ENCODE results near the gene TMEM154.

Gene TMEM154, protein sequence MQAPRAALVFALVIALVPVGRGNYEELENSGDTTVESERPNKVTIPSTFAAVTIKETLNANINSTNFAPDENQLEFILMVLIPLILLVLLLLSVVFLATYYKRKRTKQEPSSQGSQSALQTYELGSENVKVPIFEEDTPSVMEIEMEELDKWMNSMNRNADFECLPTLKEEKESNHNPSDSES

DNA sequence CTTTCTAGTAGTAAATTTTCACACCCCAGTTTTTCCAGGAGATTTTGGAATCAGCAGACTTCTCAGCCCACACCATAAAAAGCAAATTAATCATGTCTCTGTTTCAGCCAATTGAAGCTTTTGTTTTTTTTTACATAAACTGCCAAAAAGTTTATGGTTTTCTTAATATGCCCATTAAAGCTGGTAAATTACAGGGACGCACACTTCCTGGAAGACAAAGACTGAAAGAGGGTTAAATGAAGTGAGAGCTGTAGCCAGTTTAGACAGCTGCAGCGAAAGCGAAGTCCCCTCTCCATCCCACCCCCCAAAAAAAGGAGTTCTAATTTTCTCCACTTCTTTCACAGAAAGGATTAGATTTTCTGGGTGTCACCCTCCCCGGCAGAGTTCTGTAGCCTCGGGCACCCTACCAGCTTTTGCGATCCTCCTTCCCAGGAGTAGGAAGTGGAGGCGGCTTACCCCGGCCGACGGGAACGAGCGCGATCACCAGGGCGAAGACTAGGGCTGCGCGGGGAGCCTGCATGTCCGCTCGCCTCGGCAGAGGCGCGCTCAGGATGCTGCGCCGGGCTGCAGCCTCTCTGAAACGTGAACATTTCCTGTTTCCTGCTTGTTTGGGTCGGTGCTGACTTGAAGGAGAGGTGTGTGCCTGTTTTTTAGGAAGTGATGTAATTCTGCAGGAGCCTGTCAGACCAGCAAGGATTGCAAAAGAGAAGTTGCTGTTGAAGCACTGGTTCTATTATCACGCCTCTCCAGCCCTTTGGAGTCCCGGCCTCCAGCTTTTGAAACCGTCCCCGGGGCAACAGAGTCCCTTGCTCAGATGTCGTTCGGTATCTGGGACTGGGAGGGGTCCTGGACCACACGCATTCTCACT is at the start of gene TMEM154:
Gene TMEM154, minus strand, starts transcription at position 584 of the 868 bp plus-strand sequence. Its CDS starts 64 bp downstream, at position 520.
- DNase-seq (ENCODE audit: low read depth), result peak; percentile 57
- H3K4me3 ChIP-seq (ENCODE audit: low read depth, low read length), result peak within 1 kb of the TSS; percentile 61

DNA sequence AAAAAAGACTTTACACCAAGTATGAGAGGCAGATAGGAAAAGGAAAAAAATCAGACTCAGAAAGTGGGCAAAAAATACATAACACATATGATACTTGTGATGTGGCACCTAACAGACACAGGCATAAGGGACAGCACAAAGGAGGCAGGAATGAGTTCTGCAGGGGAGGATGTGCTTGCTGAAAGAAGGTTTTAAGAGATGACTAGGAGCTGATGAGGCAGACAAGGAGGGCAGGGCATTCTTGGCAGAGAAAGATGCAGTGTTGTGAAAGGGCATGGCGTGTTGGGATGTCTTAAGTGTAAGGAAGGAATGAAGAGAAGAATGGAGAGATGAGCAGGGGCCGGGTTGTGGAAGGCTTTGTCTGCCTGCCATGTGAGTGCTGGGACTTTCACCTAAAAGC is 49.7 kb upstream of the TMEM154 start:
- no peak overlapping the region for H3K4me3 ChIP-seq (ENCODE audit: low read depth, low read length)
- peak; percentile 33 for DNase-seq (ENCODE audit: low read depth)

DNA sequence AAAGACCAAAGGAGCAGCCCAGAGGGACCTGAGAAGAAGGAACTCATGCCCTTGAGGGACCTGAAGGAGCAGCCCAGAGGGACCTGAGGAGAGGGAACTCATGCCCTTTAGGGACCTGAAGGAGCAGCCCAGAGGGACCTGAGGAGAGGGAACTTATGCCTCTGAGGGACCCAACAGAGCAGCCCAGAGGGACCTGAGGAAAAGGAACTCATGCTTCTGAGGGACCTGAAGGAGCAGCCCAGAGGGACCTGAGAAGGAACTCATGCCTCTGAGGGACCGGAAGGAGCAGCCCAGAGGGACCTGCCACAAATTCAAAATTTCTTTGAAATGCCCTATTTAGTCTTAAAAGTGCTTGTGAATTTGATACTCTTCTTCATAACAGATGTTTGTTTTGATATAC is 48.5 kb upstream of the TMEM154 start:
- no peak for DNase-seq (ENCODE audit: low read depth)
- H3K4me3 ChIP-seq (ENCODE audit: low read depth, low read length), result no peak overlapping the region

DNA sequence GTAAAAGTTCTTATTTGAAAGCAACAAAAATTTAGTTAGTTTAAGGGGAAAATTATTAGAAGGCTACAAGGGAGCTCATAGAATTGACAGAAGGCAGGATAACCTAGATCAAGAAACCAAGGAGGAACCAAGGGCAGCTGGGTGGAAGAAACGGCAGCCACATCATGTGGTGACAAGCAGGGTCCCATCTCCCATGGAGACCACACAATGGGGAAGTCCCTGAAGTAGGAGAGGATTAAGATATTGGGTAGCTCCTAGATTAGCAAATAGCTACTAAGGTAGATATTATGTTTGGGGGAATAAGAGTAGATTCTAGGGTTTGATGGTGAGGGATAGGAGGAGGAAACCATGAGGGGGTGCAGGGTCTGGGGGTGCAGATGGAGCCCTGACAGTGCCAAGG is 48.0 kb upstream of the TMEM154 start:
- no peak overlapping the region for H3K4me3 ChIP-seq (ENCODE audit: low read depth, low read length)
- DNase-seq (ENCODE audit: low read depth), result no peak

DNA sequence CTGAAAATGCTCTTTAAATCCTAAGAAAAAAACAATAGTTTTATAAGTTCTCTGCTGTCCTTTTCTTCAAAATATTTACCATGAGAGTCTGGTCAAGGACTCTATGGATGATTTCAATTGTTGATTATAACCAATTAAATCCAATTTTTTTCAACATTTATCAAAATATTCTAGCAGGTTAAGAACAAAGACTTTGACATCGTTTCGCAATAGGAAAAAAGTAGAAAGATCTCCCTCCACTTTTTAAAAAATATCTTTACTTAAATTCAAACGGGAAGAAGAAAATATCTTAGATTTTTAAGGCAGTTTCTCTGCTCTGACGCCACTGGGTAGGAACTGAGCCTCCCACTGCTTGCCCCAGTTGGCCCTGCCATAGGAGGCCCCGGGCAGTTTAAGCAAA is 44.7 kb upstream of the TMEM154 start:
- H3K4me3 ChIP-seq (ENCODE audit: low read depth, low read length), result no peak overlapping the region
- no peak for DNase-seq (ENCODE audit: low read depth)

DNA sequence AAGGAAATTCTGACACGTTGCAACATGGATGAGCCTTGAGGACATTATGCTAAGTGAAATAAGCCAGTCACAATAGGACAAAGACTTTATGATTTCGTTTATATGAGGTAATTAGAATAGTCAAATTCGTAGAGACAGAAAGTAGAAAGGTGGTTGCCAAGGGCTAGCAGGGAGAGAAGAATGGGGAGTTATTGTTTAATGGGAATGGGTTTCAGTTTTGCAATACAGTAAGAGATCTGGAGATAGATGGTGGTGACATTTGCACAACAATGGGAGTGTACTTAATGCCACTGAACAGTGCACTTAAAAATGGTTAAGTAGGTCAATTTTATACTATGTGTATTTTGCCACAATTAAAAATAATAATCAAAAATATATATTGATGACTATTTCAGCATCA is 43.4 kb upstream of the TMEM154 start:
- H3K4me3 ChIP-seq (ENCODE audit: low read depth, low read length), result no peak overlapping the region
- DNase-seq (ENCODE audit: low read depth), result no peak

DNA sequence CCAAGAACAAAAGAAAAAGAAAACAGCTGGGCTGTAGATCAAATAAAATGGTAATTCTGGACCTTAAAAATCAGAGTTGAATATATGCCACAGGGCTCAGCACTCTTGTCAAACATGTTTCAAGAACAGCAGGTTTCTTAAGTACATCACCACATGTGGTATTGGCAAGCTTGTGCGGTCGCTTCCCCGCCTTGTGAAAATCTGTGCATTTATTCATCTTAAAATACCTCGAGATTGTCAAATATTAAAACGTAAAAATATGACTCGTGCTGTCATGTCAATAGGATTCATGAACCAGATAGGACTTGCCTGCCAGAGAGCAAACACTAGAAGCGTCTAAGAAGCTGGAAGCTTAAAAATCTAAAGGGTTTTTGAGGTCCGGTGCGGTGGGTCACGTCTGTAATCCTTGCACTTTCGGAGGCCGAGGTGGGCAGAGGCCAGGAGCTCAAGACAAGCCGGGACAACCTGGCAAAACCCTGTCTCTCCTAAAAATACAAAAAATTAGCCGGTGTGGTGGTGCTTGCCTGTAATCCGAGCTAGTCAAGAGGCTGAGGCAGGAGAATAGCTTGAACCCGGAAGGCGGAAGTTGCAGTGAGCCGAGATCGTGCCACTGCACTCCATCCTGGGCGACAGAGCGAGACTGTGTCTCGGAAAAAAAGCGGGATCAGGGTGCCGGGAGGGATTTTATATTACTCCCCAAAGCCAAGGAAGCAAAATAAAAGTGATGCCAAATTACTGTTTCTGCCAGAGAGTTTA is 40.2 kb upstream of the TMEM154 start:
- peak overlapping the region; percentile 8 for H3K4me3 ChIP-seq (ENCODE audit: low read depth, low read length)
- DNase-seq (ENCODE audit: low read depth), result no peak

DNA sequence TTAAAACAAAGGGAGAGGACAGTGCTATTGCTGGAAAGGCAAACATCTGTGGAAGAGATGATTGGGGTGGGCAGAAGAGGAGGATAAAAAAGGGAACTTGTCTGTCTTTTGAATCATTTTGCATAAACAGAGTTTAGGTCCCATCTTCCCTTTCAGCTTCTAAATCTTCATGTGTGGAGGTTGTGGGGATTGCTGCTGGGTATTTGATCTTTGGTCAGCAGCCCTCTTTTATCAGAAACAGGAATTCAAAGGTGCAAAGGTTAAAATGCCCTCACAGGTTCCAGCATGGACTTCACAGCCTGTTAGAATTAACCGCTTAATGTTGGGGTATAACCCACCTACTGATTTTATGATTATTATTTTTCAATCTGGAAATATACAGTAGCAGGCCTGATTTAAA is 39.5 kb upstream of the TMEM154 start:
- no peak for DNase-seq (ENCODE audit: low read depth)
- H3K4me3 ChIP-seq (ENCODE audit: low read depth, low read length), result no peak overlapping the region

DNA sequence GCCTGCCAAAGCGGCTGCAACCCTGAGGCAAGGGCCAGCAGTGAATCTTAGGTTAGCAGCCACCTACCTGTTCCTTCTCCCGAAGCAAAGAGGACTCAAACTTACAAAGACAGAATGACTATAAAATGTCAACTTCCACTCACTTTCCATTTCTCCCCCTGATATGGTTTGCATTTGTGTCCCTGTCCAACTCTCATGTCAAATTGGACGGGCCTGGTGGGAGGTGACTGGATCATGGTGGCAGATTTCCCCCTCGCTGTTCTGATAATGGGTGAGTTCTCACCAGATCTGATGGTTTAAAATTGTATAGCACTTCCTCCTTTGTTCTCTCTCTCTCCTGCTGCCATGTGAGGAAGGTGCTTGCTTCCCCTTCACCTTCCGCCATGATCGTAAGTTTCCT is 35.3 kb upstream of the TMEM154 start:
- no peak for DNase-seq (ENCODE audit: low read depth)
- no peak overlapping the region for H3K4me3 ChIP-seq (ENCODE audit: low read depth, low read length)

DNA sequence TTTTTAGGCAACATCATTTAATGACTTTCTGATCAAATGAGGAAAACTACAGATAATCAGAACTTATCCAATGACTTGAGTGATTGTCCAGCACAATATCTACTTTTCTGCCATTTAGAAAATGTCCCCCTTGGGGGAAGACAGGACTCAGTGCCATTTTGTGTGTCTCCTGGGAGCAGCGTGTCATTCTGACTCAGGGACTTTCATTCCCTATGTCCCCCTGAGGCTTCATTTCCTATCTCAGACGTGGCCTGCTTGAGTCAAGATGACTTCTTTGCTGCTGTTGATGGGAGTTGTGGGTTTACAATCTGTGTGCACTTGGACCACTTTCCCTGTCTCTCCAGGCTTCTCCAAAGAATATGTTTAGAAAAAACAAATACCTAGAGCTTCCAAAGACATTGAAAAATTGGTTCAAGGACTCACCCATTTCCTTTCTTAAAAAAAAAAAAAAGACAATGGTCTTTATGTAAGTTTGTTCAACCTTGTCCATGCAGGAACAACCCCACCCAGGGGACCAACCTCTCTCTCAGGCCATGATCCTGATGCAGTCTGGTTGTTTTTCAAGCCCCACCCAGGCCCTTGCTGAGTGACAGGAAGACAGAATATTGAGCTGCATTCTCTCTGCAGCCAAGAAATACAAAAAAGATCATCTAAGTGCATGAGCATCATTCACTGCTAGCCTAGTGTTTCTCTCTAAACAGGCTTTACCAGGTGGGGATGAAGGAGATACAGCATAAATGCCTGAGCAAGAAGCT is 34.3 kb upstream of the TMEM154 start:
- no peak for DNase-seq (ENCODE audit: low read depth)
- no peak overlapping the region for H3K4me3 ChIP-seq (ENCODE audit: low read depth, low read length)

DNA sequence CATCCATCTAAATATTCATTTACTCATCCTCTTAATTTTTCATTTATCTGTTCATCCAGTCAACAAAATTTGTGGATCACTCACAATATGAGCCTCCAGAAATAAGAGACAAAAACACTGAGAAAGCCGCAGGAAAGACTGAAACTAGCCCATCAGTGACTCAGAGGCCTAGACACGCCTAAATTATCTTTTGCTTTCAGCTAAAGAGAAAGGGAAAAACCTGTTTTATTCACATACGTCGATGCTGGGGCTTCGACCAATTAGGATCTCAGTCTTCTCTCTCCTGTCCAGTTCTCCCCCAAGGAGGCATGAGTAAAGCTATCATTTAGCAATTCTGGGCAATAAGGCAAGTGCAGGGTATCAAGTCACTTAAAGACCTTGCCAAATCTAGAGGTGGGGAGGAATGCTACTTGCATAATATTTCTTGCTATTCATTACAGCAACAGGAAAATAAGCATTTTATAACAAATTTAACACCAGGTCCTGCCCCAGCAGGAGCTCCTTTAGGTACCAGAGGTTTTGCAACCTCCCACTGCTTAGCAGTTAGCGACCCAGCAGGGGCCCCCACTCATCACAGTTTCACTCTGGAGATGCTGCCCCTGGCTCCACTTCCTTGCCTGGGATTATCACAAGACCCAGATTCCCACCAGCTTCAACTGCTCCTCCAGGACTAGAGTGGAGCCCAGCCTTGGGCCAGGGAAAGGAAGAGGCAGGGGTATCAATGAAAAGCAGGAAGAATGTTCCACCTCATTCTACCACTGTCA is 30.1 kb upstream of the TMEM154 start:
- DNase-seq (ENCODE audit: low read depth), result no peak
- H3K4me3 ChIP-seq (ENCODE audit: low read depth, low read length), result no peak overlapping the region

DNA sequence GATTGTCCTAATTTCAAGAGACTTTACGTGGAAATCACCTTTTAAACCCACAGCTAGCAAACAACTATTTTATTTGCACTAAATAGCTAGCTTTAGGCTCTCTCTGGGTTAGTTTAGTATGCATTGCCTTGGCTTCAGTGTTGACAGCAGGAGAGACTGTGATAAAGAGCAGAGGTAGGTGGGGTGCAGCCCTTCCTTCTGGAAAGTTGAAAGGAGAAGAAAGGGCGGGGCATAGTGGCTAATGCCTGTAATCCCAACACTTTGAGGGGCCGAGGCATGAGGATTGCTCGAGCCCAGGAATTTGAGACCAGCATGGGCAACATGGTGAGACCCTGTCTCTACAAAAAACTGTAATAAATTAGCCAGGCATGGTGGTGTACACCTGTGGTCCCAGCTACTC is 29.0 kb upstream of the TMEM154 start:
- DNase-seq (ENCODE audit: low read depth), result no peak
- no peak overlapping the region for H3K4me3 ChIP-seq (ENCODE audit: low read depth, low read length)

DNA sequence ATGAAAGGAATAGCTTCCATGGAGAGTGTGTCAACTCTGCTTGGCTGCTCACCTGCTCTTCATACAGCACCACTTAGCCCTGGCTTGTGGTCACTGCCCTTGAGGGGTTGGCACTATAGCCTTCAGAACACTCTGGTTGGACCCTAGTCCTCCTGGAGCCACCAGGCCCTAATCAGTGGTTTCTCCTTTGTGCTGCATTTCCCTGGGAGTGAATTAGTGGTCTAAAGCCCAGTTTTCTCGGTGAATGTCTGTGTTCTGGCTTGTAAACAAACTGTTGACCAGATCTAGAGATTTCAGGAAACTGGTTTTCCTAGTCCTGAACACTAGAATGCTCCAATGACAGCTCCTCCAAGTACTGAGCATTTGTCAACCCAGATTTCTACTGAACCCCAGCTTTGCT is 28.6 kb upstream of the TMEM154 start:
- DNase-seq (ENCODE audit: low read depth), result no peak
- H3K4me3 ChIP-seq (ENCODE audit: low read depth, low read length), result no peak overlapping the region

DNA sequence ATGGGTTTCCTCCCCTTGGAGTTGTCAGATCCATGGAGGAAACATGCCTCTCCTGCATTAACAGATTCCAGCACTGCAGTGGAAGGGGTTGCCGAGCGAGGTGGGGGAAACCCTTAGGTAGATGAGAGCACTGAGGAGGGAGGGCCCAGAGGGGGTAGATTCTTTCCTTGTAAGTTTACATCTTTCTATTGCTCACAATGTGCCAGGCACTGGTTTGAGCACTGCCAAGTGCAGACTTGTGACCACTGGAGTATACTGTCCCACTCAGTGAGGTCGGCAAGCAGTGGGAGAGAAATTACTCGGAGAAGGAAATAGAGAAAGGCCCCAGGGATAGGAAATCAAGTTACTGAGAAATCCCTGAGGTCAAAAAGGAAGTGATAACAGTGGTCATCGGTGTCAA is 27.8 kb upstream of the TMEM154 start:
- no peak overlapping the region for H3K4me3 ChIP-seq (ENCODE audit: low read depth, low read length)
- no peak for DNase-seq (ENCODE audit: low read depth)

DNA sequence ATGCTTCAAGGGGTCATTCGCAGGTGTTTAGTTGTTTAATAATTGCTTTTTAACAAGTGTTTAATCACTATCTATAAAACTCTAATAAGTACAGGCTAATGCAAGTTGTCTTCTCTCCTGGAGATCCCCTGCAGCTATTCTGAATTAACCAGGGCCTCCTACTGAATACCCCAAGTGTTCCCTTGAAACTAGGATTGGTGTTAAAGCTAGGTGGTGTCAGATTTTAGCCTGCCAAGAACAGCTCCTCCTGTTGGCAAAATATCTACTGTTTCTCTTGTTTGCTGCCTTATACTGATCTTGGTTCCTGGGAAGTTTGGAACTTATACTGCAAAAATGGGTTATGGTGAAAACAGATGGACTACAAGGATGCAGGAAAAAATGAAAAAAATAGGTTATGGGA is 26.1 kb upstream of the TMEM154 start:
- no peak for DNase-seq (ENCODE audit: low read depth)
- H3K4me3 ChIP-seq (ENCODE audit: low read depth, low read length), result no peak overlapping the region

DNA sequence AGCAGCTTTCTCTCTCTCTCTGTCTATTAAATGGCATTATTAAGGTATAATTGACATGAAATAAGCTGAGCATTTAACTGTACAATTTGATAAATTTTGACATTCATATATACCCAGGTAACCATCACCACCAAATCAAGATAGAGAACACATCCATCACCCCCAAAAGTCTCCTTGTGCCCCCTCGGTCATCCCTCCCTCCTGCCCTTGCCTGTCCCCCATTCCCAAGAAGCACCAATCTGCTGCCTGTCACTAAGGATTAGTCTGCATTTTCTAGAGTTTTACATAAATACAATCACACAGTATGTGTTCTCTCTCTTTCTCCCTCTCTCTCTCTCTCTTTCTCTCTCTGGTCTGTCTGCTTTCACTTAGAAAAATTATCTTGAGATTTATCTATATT is 25.0 kb upstream of the TMEM154 start:
- no peak overlapping the region for H3K4me3 ChIP-seq (ENCODE audit: low read depth, low read length)
- no peak for DNase-seq (ENCODE audit: low read depth)

DNA sequence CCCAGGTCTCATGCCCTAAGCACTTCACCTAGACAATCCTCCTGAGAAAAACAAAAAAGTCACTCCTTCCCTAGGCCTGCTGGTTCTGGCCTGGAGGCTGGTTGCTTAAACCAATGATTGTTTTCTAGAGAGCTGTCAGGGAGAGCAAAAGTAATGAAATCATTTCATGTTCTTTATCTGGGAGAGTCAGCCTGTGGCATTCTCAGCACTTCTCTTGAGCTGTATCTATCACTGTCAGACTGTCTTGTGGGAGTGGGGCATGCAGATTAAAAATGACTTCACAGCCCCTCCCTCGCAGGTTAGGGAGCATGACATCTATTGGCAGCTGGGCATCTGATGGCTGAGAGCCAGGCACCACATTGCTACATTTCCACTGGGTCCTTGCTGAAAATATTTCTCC is 20.4 kb upstream of the TMEM154 start:
- H3K4me3 ChIP-seq (ENCODE audit: low read depth, low read length), result no peak overlapping the region
- DNase-seq (ENCODE audit: low read depth), result no peak

DNA sequence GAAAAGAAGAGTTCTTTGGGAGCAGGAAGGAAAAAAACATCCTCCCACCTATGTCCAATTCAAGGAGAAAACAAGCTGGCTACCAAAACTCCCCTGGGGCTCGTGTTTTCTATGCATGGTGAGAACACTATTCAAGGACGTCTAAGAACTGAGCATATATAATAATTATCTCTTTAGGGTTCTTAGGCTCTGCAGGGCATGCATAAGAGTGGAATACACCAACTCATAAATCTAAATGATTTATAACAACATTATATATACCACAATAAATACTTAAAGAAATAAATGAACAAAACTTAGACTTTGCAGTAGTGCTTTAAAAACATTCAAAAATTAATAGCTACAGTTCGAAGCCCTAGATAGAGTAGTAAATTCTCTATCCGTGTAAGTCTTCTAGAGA is 19.5 kb upstream of the TMEM154 start:
- H3K4me3 ChIP-seq (ENCODE audit: low read depth, low read length), result no peak overlapping the region
- no peak for DNase-seq (ENCODE audit: low read depth)

DNA sequence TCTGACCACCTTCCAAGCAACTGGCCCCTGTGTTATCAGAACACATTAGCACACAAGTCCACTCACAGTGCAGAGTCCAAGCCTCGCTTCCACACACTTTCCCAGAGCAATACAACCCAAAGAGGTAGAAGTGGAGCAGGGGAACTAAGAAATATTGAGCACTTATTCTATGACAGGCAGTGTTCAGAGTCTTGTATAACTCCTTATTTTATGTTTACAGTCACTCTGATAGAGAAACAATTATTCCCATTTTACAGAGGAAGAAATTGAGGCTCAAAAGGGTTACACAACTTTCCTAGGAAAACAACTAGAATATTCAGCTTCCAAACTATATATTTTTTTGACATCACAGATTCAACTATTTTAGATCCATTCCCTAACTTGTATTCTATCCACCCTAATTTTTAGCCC is 18.3 kb upstream of the TMEM154 start:
- no peak overlapping the region for H3K4me3 ChIP-seq (ENCODE audit: low read depth, low read length)
- no peak for DNase-seq (ENCODE audit: low read depth)
